Measurements from ENCODE around the gene OR2W1. TPM values are rescaled to one million over a fixed set of nuclear protein-coding genes. Genes with fewer than 3 reads are reported as not detected.

OR2W1 gene
- total and polyA plus RNA-seq, 7 donors: not detected

- Histone ChIP-seq H3K36me3 (no peaks in the 10 kb centered on the region), H3K4me1 (peaks cover 0 to 15% (median 10%) of the 10 kb centered on the region in 4 donors), H3K9me3 (no peaks in the 10 kb centered on the region), H3K27ac (no peak overlapping the region), H3K4me3 (no peak overlapping the region), H3K27me3 (peaks cover under 1 to 12% (median 4%) of the 10 kb centered on the region in 3 donors)
- TF ChIP-seq EP300 (IDR thresholded peaks at IDR 0.05) (no peak), POLR2AphosphoS5 (IDR thresholded peaks at IDR 0.05) (no peak), POLR2A (IDR thresholded peaks at IDR 0.05) (no peak)
- TF ChIP-seq, protein P1, sequence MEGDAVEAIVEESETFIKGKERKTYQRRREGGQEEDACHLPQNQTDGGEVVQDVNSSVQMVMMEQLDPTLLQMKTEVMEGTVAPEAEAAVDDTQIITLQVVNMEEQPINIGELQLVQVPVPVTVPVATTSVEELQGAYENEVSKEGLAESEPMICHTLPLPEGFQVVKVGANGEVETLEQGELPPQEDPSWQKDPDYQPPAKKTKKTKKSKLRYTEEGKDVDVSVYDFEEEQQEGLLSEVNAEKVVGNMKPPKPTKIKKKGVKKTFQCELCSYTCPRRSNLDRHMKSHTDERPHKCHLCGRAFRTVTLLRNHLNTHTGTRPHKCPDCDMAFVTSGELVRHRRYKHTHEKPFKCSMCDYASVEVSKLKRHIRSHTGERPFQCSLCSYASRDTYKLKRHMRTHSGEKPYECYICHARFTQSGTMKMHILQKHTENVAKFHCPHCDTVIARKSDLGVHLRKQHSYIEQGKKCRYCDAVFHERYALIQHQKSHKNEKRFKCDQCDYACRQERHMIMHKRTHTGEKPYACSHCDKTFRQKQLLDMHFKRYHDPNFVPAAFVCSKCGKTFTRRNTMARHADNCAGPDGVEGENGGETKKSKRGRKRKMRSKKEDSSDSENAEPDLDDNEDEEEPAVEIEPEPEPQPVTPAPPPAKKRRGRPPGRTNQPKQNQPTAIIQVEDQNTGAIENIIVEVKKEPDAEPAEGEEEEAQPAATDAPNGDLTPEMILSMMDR (IDR thresholded peaks at IDR 0.05): no peak
- 23 to 67% methylated on average over 1 of the region's 1 CpG for WGBS, 2 donors
- intact Hi-C loops (cut with DNase I): no loop called here
- no peak for DNase-seq
Observed at GRCh38 chr6:29009358-29009757, 35.6 kb downstream of the OR2W1 start.

DNA sequence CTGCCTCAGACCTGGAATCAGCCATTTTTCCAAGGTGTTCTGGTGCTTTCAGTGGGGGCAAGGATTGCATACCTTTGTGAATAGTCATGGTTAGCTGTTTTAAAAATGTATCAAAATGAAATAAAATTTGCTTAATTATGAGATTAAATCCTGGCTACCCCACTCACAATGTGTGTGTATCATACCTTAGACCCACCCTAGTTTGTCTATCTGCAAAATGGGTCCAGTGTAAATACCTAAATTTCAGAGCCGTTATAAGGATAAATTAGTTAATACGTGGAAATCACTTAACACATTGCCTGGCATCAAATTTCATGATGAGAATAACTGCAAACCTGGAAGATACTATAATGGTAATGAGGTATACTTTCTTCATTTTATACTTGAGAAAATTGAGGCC lies 36.9 kb downstream of the OR2W1 start:
- Histone ChIP-seq H3K4me3 (no peak overlapping the region), H3K27ac (no peak overlapping the region), H3K27me3 (peaks cover 0 to 4% (median 0%) of the 10 kb centered on the region in 3 donors), H3K36me3 (no peaks in the 10 kb centered on the region), H3K9me3 (no peaks in the 10 kb centered on the region), H3K4me1 (peaks cover 0 to 15% (median 10%) of the 10 kb centered on the region in 4 donors)
- DNase-seq: no peak
- intact Hi-C loops (cut with DNase I): no loop called here
- WGBS, 2 donors: 86 to 91% methylated on average over 2 of the region's 2 CpGs
- TF ChIP-seq, protein P1 (IDR thresholded peaks at IDR 0.05): no peak
- TF ChIP-seq POLR2AphosphoS5 (IDR thresholded peaks at IDR 0.05) (no peak), POLR2A (IDR thresholded peaks at IDR 0.05) (no peak), EP300 (IDR thresholded peaks at IDR 0.05) (no peak)

GRCh38 chr6:29005183-29005885 lies 39.6 kb downstream of the OR2W1 start, which contains the start of gene ZNF311:
Gene ZNF311, minus strand, starts transcription at chr6:29005315. Its CDS starts 1,361 bp downstream, at chr6:29003954.
- peak within 1 kb of the TSS; percentile 52 to 67 (median 60) for H3K4me3 ChIP-seq
- WGBS, 2 donors: 3 to 7% methylated on average over 29 of the region's 29 CpGs
- H3K27me3 ChIP-seq: no peaks in the 10 kb centered on the region
- no peaks in the 10 kb centered on the region for H3K9me3 ChIP-seq
- TF ChIP-seq POLR2AphosphoS5 (IDR thresholded peaks at IDR 0.05): peak in 3 of 4 donors; percentile 35 to 63 (median 62)
- no peak for TF ChIP-seq POLR2A (IDR thresholded peaks at IDR 0.05)
- H3K36me3 ChIP-seq: no peaks in the 10 kb centered on the region
- H3K27ac ChIP-seq: peak within 1 kb of the TSS; percentile 51 to 75 (median 69)
- DNase-seq: peak; percentile 77
- intact Hi-C loops (cut with DNase I): loop anchor here (2.0 kb wide), 1 partner anchor 19 kb away; no protein-coding TSS in a partner anchor
- peaks cover 0 to 5% (median 2%) of the 10 kb centered on the region in 4 donors for H3K4me1 ChIP-seq

DNA sequence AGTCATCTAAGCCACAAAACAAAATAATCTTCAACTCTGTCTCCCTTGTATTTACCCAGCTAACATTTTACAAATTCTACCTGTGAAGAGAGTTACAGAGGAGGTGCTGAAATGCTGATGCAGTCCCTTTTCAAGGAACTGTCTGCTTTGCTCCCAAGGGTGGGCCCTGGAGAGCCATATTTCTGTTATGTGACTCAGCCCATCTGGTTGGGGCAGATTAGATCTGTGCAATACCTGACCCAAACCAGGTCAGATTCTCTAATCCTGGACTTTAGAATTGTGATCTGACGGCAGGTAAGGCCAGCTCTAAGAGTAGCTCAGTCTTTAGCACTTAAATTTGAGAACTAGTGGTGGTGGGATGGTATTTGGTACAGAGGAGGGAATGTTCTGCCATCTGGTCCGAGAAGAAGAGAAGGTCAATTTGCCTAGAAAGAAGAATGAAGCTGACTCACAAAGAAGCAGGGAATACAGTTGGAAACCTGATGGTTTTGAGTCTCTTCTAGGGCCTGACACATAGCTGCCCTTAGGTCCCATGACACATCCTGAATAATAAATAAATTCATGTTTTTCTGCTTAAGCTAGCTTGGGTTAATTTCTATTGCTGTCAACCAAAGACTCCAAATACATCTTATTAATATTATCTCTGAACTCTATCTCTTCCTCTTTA lies 48.0 kb downstream of the OR2W1 start:
- Histone ChIP-seq H3K4me3 (no peak overlapping the region), H3K36me3 (peaks cover 0 to 3% (median 0%) of the 10 kb centered on the region in 4 donors), H3K9me3 (no peaks in the 10 kb centered on the region), H3K4me1 (no peaks in the 10 kb centered on the region), H3K27me3 (peaks cover 0 to 4% (median 0%) of the 10 kb centered on the region in 3 donors), H3K27ac (no peak overlapping the region)
- intact Hi-C loops (cut with DNase I): no loop called here
- no peak for DNase-seq
- TF ChIP-seq POLR2AphosphoS5 (IDR thresholded peaks at IDR 0.05): no peak
- WGBS, 2 donors: 89% methylated on average over 2 of the region's 2 CpGs

- TF ChIP-seq POLR2A (IDR thresholded peaks at IDR 0.05) (no peak), POLR2AphosphoS5 (IDR thresholded peaks at IDR 0.05) (no peak), EP300 (IDR thresholded peaks at IDR 0.05) (no peak)
- TF ChIP-seq, protein P1 (IDR thresholded peaks at IDR 0.05): no peak
- intact Hi-C loops (cut with DNase I): no loop called here
Observed at GRCh38 chr6:28995093-28995650, 49.8 kb downstream of the OR2W1 start.

More at GRCh38 chr6:28995093-28995650, 49.8 kb downstream of the OR2W1 start:
- Histone ChIP-seq H3K36me3 (peaks cover 0 to 3% (median 0%) of the 10 kb centered on the region in 4 donors), H3K4me3 (no peak overlapping the region), H3K9me3 (no peaks in the 10 kb centered on the region), H3K4me1 (no peaks in the 10 kb centered on the region), H3K27ac (no peak overlapping the region), H3K27me3 (peaks cover 0 to 8% (median 0%) of the 10 kb centered on the region in 3 donors)
- 96 to 97% methylated on average over 8 of the region's 8 CpGs for WGBS, 2 donors
- DNase-seq: no peak

Other genes with a start within 250 kb of the OR2W1 start
- gene TRIM27, start 121.2 kb downstream of the OR2W1 start, total RNA-seq: 10 to 100 TPM; 31.9 to 40.0 (median 36.1) TPM
- 10 to 100 TPM; 19.2 to 38.7 (median 27.6) TPM for gene TRIM27, start 121.2 kb downstream of the OR2W1 start, polyA plus RNA-seq
- gene ZNF311, start 39.9 kb downstream of the OR2W1 start, total RNA-seq: 1 to 10 TPM in 1 of 4 donors, under 1 TPM in 3; 0.28 to 1.4 (median 0.83) TPM
- 1 to 10 TPM in 1 of 3 donors, under 1 TPM in 2; 0.60 to 1.4 (median 0.73) TPM for gene ZNF311, start 39.9 kb downstream of the OR2W1 start, polyA plus RNA-seq
- not detected for gene OR2B3, start 42.1 kb upstream of the OR2W1 start, total RNA-seq
- gene OR2B3, start 42.1 kb upstream of the OR2W1 start, polyA plus RNA-seq: not detected
- gene OR2J1, start 54.3 kb upstream of the OR2W1 start, total RNA-seq: not detected
- gene OR2J1, start 54.3 kb upstream of the OR2W1 start, polyA plus RNA-seq: not detected
- gene OR2J3, start 62.9 kb upstream of the OR2W1 start, total RNA-seq: not detected
- gene OR2J3, start 62.9 kb upstream of the OR2W1 start, polyA plus RNA-seq: not detected
- not detected for gene OR2J2, start 125.7 kb upstream of the OR2W1 start, total RNA-seq
- not detected for gene OR2J2, start 125.7 kb upstream of the OR2W1 start, polyA plus RNA-seq

Measured in sigmoid colon (tissue), 7 donors.